HFF-Myc (cell line): ENCODE measurements around the gene MAN2A1.
A peak's percentile ranks its signal among the peaks of the same experiment; 100 is the strongest.

Source experiments
- DNase-seq: peaks from one replicate; pipeline ENCODE4 v3.0.0-alpha.2; 2011; ENCODE audit warnings: low read depth; ENCODE audit errors: extremely low read depth
- H3K4me3 ChIP-seq: replicated peaks from 2 replicates; pipeline ENCODE4 v1.5.1; 2011; ENCODE audit warnings: low read depth, mild to moderate bottlenecking, control low read depth, low read length
- CTCF ChIP-seq: IDR thresholded peaks from 2 replicates; pipeline ENCODE4 v1.5.1; 2012; ENCODE audit warnings: mild to moderate bottlenecking, low read depth, low read length, control low read depth; ENCODE audit errors: missing control alignments

Gene MAN2A1

GRCh38 chr5:109837231-109837861 lies 147.6 kb downstream of the MAN2A1 start:
- H3K4me3 ChIP-seq, result no peak overlapping the region
- TF ChIP-seq CTCF, result no peak
- no peak for DNase-seq

GRCh38 chr5:109838157-109838556 lies 148.4 kb downstream of the MAN2A1 start:
- DNase-seq, result no peak
- no peak overlapping the region for H3K4me3 ChIP-seq
- TF ChIP-seq CTCF, result no peak

- DNase-seq, result no peak
- H3K4me3 ChIP-seq, result no peak overlapping the region
- TF ChIP-seq CTCF, result peak; percentile 29
Observed at GRCh38 chr5:109844148-109844547, 154.4 kb downstream of the MAN2A1 start.

GRCh38 chr5:109844695-109845094 lies 155.0 kb downstream of the MAN2A1 start:
- DNase-seq, result no peak
- TF ChIP-seq CTCF, result no peak
- H3K4me3 ChIP-seq, result no peak overlapping the region

GRCh38 chr5:109848130-109848529 lies 158.4 kb downstream of the MAN2A1 start:
- H3K4me3 ChIP-seq, result no peak overlapping the region
- no peak for TF ChIP-seq CTCF
- DNase-seq, result no peak

- H3K4me3 ChIP-seq, result no peak overlapping the region
- DNase-seq, result no peak
- TF ChIP-seq CTCF, result no peak
Observed at GRCh38 chr5:109849478-109850088, 159.9 kb downstream of the MAN2A1 start.
